NCI-H510A treated with DMSO at 0.1 percent for 48 hours (cell line): ENCODE results near the gene TMEM167B.
"Not testable (repeated sequence)": the region's sequence is repeated elsewhere in the genome, so short reads cannot be mapped to it uniquely, and the experiment has no call there.

Source experiments
- DNase-seq: peaks from one replicate; lab custom pipeline; 2025; lab: John Stamatoyannopoulos, UW

The TMEM167B gene

GRCh38 chr1:109090196-109091077 is at the start of gene TMEM167B:
Gene TMEM167B (plus strand): TSS chr1:109090764. CDS start chr1:109090873, 109 bp downstream.
- peak; percentile 93 for DNase-seq

- DNase-seq = no peak
Measured at GRCh38 chr1:109040989-109041620, 49.5 kb upstream of the TMEM167B start.

- peak; percentile 92 for DNase-seq
Measured at GRCh38 chr1:109041621-109042468, 48.7 kb upstream of the TMEM167B start, which contains the start of gene WDR47. Gene WDR47 (minus strand): TSS chr1:109042102. CDS start chr1:109023512, 18,590 bp downstream.

- no peak for DNase-seq
Measured at GRCh38 chr1:109045595-109045994, 45.0 kb upstream of the TMEM167B start.

DNA sequence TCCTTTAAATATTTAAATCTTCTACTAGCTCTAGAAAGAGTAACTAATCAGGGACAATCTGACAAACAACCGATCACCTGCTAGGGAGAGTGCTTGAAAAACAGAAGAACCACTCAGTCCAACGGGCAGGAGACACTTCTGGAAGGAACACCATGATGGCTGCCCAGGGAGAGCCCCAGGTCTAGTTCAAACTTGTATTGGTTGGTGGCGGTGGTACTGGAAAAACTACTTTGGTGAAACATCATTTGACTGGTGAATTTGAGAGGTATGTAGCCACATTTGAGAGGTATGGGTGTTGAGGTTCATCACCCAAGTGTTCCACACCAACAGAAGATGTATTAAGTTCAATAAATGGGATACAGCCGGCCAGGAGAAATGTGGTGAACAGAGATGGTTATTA is 43.9 kb upstream of the TMEM167B start:
- DNase-seq = no peak

DNA sequence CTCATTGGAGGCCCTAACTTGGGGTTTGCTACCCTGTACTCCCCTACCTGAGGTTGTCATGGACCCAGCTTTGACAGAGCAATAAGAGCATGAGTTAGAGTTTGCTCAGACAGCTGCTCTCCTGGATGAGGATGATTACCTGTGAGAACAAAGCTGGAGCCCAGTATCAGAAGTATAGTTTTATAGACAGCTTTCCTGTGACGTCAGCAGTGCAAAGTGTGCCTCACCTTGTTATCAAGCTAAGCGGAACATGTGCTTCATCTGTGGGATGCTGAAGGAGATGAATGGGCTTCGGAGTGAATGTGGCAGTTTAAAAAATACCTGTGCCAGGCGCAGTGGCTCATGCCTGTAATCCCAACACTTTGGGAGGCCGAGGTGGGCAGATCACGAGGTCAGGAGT is 43.2 kb upstream of the TMEM167B start:
- DNase-seq = no peak

- DNase-seq = no peak
Measured at GRCh38 chr1:109048335-109048734, 42.2 kb upstream of the TMEM167B start.

DNA sequence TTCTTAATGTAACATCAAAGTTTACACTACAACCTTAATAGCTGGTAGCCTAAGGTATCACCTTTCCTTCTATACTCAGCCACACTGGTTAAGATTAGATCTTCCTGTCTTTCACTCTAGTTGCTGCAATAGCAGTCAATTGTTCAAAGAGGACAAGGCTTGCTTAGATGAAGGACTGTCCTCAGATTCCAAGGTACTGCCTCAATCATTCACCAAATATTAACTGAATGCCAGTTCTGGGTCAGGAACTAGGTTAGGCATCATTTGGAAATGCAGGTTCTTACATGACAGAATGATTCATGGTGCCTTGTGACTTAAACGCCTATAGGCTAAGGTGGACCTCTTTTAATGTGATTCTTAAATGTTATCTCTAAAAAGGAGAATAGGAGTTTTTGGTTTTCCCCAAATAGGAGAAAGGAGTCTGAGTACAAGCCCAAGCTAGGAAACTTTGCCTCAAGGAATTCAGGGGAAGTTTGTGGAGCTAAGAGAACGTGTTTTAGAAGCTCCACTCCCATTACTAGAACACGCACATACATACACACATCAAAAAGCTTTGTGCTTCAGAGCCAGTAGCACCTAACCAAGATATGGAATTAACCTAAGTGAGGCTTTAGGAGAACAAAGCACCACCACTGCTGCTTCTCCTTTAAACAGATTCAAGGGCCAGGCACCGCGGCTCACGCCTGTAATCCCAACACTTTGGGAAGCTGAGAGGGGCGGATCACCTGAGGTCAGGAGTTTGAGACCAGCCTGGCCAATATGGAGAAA is 40.2 kb upstream of the TMEM167B start:
- no peak for DNase-seq

DNA sequence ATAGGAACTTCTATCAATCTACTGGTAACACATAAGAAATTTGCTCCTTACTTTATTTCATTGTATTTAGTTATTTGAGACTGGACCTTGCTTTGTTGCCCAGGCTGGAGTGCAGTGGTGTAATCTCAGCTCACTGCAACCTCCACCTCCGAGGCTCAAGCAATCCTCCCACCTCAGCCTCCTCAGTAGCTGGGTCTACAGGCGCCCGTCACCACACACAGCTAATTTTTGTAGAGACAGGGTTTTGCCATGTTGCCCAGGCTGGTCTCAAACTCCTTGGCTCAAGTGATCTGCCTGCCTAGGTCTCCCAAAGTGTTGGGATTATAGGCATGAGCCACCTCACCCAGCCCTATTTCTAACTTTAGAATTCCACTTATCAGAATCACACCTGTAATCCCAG is 38.4 kb upstream of the TMEM167B start:
- DNase-seq = not testable (repeated sequence)

GRCh38 chr1:109056064-109056463 is 34.5 kb upstream of the TMEM167B start:
- DNase-seq = no peak

DNA sequence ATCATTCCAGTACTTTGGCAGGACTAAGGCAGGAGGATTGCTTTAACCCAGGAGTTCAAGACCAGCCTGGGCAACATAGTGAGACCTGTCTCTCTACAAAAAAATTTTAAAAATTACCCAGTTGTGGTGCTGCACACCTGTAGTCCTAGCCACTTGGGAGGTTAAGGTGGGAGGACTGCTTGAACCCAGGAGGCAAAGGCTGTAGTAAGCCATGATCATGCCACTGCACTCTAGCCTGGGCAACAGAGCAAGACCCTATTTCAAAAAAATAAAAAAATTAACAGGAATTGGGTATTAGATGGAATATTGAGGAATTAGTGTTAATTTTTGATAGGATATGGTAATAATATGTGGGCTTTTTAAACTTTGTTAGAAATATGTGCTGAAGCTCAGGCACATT is 31.5 kb upstream of the TMEM167B start:
- no peak for DNase-seq

GRCh38 chr1:109060707-109061106 is 29.9 kb upstream of the TMEM167B start:
- DNase-seq = no peak

DNA sequence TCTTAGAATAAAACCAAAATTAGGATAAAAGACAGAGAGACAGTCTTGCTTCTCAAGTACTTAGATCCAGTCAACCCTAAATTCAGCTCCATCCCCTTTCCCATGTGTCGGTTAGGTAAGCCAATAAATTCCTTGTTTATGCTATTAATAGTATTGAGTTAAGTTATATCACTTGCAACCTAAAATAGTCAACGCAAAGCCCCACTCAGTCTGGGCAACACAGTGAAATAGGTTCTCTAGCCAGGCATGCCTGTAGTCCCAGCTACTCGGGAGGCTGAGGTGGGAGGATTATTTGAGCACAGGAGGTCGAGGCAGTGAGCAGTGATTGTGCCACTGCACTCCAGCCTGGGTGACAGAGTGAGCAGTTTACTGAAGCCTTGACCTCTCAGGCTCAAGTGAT is 29.4 kb upstream of the TMEM167B start:
- no peak for DNase-seq

GRCh38 chr1:109065137-109065536 is 25.4 kb upstream of the TMEM167B start:
- no peak for DNase-seq

GRCh38 chr1:109067883-109068282 is 22.7 kb upstream of the TMEM167B start:
- no peak for DNase-seq

GRCh38 chr1:109069294-109069693 is 21.3 kb upstream of the TMEM167B start:
- DNase-seq = no peak

DNA sequence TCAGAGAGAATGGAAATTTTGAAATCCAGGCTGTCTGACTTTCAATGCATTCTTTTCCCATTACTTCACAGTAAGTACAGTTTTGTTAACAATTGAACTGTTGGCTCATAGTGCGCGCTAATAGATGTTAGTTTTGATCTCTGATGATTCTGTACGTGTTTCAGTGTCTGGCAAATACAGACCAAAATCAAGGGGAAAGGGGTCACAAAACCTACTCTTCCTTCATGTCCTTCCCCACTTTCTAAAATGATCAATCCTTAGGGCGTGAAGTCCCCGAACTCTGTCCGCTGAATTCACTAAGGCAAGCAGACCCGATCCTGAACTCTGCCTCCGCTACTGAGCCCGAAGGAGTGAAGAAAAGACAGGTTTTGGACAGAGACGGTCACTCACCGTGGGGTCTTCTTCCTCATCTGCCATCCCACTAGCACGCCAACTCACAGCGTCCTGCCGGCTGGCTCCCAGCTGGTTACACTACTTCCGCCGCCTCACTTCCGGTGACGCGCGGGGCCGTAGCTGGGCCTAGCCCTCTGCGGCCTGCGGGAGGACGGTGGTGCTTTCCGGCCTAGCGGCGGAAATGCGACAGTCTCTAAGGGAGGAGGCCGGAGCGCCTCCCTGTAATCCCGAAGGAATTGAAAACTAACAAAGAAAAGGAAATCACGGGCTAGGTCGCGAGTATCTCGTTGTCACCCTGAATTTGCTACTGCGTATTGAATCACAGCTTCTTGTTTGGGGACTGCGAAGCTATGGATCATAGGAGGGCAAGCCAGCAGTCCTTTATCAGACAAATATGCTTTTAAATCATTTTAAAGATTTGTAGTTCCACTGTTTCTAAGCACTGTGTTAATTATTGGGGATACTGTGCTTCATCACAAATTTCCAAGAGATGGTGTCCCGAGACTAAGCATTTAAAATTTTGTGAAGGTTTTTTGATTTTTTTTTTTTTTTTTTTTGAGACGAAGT is 14.8 kb upstream of the TMEM167B start, which contains the start of gene TAF13:
TSS of gene TAF13 (minus strand) at position 473 of the 960 bp plus-strand sequence. CDS start at position 417, 56 bp downstream.
- DNase-seq = peak; percentile 92

- no peak for DNase-seq
Measured at GRCh38 chr1:109078317-109078716, 12.2 kb upstream of the TMEM167B start.

- no peak for DNase-seq
Measured at GRCh38 chr1:109079240-109079622, 11.3 kb upstream of the TMEM167B start.

GRCh38 chr1:109080441-109081082 is 10.0 kb upstream of the TMEM167B start:
- DNase-seq = no peak
